Activated naive CD8-positive, alpha-beta T cell treated with anti-CD3 and anti-CD28 coated beads, Interleukin-2, amount 10 ng/mL, durations not matched to agents 7 days and 5 days (primary cell): ENCODE measurements around the gene SKA1. TPM values are rescaled to one million over a fixed set of nuclear protein-coding genes. Genes with fewer than 3 reads are reported as not detected.
"Not testable (repeated sequence)": the region's sequence is repeated elsewhere in the genome, so short reads cannot be mapped to it uniquely, and the experiment has no call there.

Source experiments
- ATAC-seq: fragments of 150-1000 bp; cut with Tn5 transposase; one replicate; pipeline ENCODE4 v1.10.0; 2021; ENCODE audit warnings: low read depth, moderate library complexity
- POLR2A ChIA-PET: fragments of 350-600 bp; sonication (Branson Sonifier 250); formaldehyde crosslinking; loops from one replicate; lab custom pipeline; 2021; ENCODE audit warnings: antibody characterized with exemption; lab: Charles Lee
- DNase-seq: peaks from one replicate; pipeline ENCODE4 v3.0.0; 2021
- H3K27ac Mint-ChIP-seq: one replicate; pipeline ENCODE4 v1.8.0; 2022; ENCODE audit warnings: mild to moderate bottlenecking, mixed read lengths
- H3K27me3 Mint-ChIP-seq: one replicate; pipeline ENCODE4 v1.8.0; 2022; ENCODE audit warnings: mild to moderate bottlenecking, moderate library complexity, mixed read lengths
- H3K36me3 Mint-ChIP-seq: one replicate; pipeline ENCODE4 v1.8.0; 2021; ENCODE audit warnings: mild to moderate bottlenecking, mixed read lengths
- H3K4me1 Mint-ChIP-seq: one replicate; pipeline ENCODE4 v1.8.0; 2021; ENCODE audit warnings: mixed read lengths
- H3K4me3 Mint-ChIP-seq: one replicate; pipeline ENCODE4 v1.8.0; 2022; ENCODE audit warnings: mild to moderate bottlenecking, moderate library complexity, mixed read lengths
- H3K9me3 Mint-ChIP-seq: one replicate; pipeline ENCODE4 v1.8.0; 2021; ENCODE audit warnings: mixed read lengths
- total RNA-seq, 2 experiments: library from RNA; stranded (reverse); gene quantifications; one replicate each; pipeline ENCODE4 v1.2.3, GENCODE V29; 2021

SKA1 gene
- total RNA-seq, 2 experiments from 2014 or later = 25.6 to 27.8 TPM

DNA sequence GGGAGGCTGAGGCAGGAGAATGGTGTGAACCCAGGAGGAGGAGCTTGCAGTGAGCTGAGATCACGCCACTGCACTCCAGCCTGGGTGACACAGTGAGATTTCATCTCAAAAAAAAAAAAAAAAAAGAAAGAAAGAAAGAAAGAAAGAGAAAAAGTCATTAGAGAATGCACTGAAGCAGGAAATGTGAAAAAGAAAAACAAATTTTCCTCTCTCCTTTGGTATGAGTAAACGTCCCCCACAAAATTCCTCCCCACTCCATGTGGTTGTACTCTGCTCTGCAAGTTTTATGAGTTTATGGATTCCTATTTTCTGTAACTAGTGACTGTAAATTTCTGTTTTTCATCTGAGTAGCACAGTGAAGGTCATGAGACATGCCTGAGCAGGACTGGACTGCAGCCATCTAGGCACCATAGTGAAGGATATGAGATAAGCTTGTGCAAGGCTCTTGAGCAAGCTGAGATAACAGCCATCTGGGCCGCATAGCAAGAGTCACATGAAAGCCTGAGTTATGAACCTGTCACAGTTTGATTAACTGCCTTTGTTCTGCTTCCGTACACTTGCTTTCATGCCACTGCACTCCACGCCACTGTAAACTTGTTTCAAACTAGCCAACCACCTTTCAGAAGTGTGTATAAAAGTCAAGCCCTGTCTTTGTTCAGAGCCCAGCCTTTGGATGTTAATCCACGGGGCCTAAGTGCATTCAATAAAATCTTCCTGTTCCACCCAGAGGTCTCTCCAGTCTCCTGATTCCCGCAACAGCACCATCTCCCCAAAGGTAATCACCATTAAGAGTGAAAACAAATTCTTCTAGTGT is 50.2 kb downstream of the SKA1 start:
- no peak overlapping the region for H3K27ac Mint-ChIP-seq
- H3K27me3 Mint-ChIP-seq = peaks cover 22% of the 10 kb centered on the region
- no peaks in the 10 kb centered on the region for H3K36me3 Mint-ChIP-seq
- ATAC-seq (no peak), DNase-seq (no peak)
- H3K9me3 Mint-ChIP-seq = peaks cover 5% of the 10 kb centered on the region
- H3K4me3 Mint-ChIP-seq = no peak overlapping the region
- no peaks in the 10 kb centered on the region for H3K4me1 Mint-ChIP-seq
- POLR2A ChIA-PET = no interaction called here

- Mint-ChIP-seq H3K4me1 (no peaks in the 10 kb centered on the region), H3K4me3 (no peak overlapping the region), H3K9me3 (peaks cover 5% of the 10 kb centered on the region), H3K27me3 (peaks cover 22% of the 10 kb centered on the region), H3K27ac (no peak overlapping the region), H3K36me3 (no peaks in the 10 kb centered on the region)
- no peak for DNase-seq
- ATAC-seq = no peak
- POLR2A ChIA-PET = no interaction called here
These were observed 53.0 kb downstream of the SKA1 start for GRCh38 chr18:50427896-50428295.

DNA sequence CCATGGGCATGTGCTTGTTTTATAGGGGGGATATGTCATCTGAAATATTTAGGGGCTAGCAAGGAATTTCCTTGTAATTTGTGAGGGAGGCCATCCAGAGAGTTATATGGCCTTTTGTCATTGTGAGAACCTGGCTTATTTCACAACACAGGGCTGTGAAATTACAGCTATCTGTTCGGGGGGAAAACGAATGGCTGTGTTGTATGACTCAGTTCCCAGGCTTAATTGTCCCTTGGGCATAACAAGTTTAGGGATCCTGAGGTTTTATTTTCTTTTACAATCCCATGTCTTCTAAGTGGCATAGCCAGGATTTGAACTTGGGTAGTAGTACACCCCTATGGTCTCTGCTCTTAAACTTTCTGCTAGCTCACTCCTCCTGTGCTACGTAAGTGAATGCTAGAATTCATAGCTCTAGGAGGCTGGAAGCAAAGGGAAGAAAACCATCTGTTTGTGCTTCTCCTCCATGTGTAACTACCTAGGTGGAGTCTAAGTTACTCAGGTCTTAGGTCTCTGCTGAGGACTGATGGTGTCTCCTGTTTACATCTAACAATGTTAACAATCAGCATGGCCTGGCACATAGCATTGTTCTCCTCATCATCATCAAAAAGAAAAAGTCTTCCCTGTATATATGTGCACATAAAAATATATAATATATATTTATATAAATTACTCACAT is 53.8 kb downstream of the SKA1 start:
- H3K4me1 Mint-ChIP-seq = no peaks in the 10 kb centered on the region
- POLR2A ChIA-PET = no interaction called here
- no peak overlapping the region for H3K4me3 Mint-ChIP-seq

DNA sequence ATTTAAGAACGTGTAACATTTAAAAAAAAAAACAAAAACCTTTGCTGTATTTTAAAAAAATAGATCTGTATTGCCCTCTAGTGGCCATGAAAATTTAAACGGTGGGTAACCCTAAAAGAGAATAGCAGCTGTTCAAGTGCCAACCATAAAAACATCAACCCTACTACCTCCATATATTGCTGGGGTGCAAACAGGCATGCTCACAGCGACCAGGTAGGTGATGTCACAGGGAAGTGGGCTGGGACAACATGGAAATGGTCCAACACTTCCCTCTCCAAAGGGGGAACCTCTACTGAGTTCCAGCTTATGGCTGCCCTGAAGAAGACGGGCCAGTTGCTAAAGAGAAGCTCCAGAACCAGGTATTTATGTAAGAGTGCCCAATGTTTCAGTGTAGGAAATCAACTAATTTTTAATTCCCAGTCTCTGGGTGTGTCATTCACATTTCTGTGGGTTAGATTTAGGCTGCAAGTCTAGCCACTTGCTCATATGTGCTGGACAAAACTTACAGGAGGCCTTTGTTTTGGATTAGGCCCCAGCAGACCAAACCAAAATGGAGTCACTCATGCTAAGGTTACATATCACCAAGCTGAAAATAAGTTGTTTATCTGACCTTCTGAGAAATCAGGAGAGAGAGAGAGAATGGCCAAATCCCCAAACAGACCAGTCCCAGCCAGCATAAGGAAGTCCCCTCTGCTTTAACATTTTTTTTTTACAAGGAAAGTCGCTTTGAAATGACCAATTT is 54.5 kb downstream of the SKA1 start:
- no peak overlapping the region for H3K4me3 Mint-ChIP-seq
- H3K4me1 Mint-ChIP-seq = no peaks in the 10 kb centered on the region
- no peak for ATAC-seq
- DNase-seq = no peak
- H3K36me3 Mint-ChIP-seq = no peaks in the 10 kb centered on the region
- H3K9me3 Mint-ChIP-seq = peaks cover 5% of the 10 kb centered on the region
- POLR2A ChIA-PET = no interaction called here
- no peak overlapping the region for H3K27ac Mint-ChIP-seq
- H3K27me3 Mint-ChIP-seq = peaks cover 21% of the 10 kb centered on the region

More for the DNA sequence above, 53.8 kb downstream of the SKA1 start:
- DNase-seq (no peak), ATAC-seq (no peak)
- no peak overlapping the region for H3K27ac Mint-ChIP-seq
- peaks cover 5% of the 10 kb centered on the region for H3K9me3 Mint-ChIP-seq
- H3K36me3 Mint-ChIP-seq = no peaks in the 10 kb centered on the region
- peaks cover 20% of the 10 kb centered on the region for H3K27me3 Mint-ChIP-seq

- H3K27me3 Mint-ChIP-seq = peaks cover 4% of the 10 kb centered on the region
- no peaks in the 10 kb centered on the region for H3K4me1 Mint-ChIP-seq
- no peaks in the 10 kb centered on the region for H3K36me3 Mint-ChIP-seq
- H3K9me3 Mint-ChIP-seq = no peaks in the 10 kb centered on the region
- DNase-seq = no peak
- no peak overlapping the region for H3K4me3 Mint-ChIP-seq
- no peak for ATAC-seq
- H3K27ac Mint-ChIP-seq = no peak overlapping the region
- POLR2A ChIA-PET = no interaction called here
These were observed 58.1 kb downstream of the SKA1 start for GRCh38 chr18:50432915-50433314.

- H3K4me1 Mint-ChIP-seq, H3K36me3 Mint-ChIP-seq, H3K4me3 Mint-ChIP-seq, H3K27me3 Mint-ChIP-seq, DNase-seq, H3K9me3 Mint-ChIP-seq, H3K27ac Mint-ChIP-seq, POLR2A ChIA-PET, ATAC-seq: not testable (repeated sequence)
These were observed 61.9 kb downstream of the SKA1 start for GRCh38 chr18:50436742-50437141.

GRCh38 chr18:50439460-50440015 is 64.7 kb downstream of the SKA1 start:
- no peaks in the 10 kb centered on the region for H3K9me3 Mint-ChIP-seq
- ATAC-seq = no peak
- DNase-seq = no peak
- H3K27ac Mint-ChIP-seq = no peak overlapping the region
- POLR2A ChIA-PET = no interaction called here
- no peaks in the 10 kb centered on the region for H3K36me3 Mint-ChIP-seq
- H3K4me3 Mint-ChIP-seq = no peak overlapping the region
- H3K4me1 Mint-ChIP-seq = no peaks in the 10 kb centered on the region
- no peaks in the 10 kb centered on the region for H3K27me3 Mint-ChIP-seq

GRCh38 chr18:50441016-50441415 is 66.2 kb downstream of the SKA1 start:
- Mint-ChIP-seq H3K27me3 (no peaks in the 10 kb centered on the region), H3K9me3 (peaks cover 2% of the 10 kb centered on the region), H3K36me3 (no peaks in the 10 kb centered on the region), H3K4me1 (no peaks in the 10 kb centered on the region), H3K27ac (no peak overlapping the region), H3K4me3 (no peak overlapping the region)
- POLR2A ChIA-PET = no interaction called here
- ATAC-seq (no peak), DNase-seq (no peak)

- H3K36me3 Mint-ChIP-seq = no peaks in the 10 kb centered on the region
- DNase-seq (no peak), ATAC-seq (no peak)
- H3K27ac Mint-ChIP-seq = no peak overlapping the region
- H3K4me3 Mint-ChIP-seq = no peak overlapping the region
- H3K4me1 Mint-ChIP-seq = no peaks in the 10 kb centered on the region
- POLR2A ChIA-PET = no interaction called here
- H3K27me3 Mint-ChIP-seq = no peaks in the 10 kb centered on the region
- peaks cover 2% of the 10 kb centered on the region for H3K9me3 Mint-ChIP-seq
These were observed 66.7 kb downstream of the SKA1 start for GRCh38 chr18:50441501-50441900.

Other genes starting within 250 kb of the SKA1 start
- gene MYO5B, start 179.9 kb upstream of the SKA1 start, total RNA-seq = not detected
- under 1 TPM; 0.36 to 0.68 TPM for gene CFAP53, start 108.6 kb upstream of the SKA1 start, total RNA-seq
- gene MBD1, start 93.5 kb upstream of the SKA1 start, total RNA-seq = 100 to 1,000 TPM; 108 to 123 TPM
- 100 to 1,000 TPM; 155 to 160 TPM for gene CXXC1, start 87.4 kb upstream of the SKA1 start, total RNA-seq
- not detected for gene MAPK4, start 185.0 kb downstream of the SKA1 start, total RNA-seq